ENCODE measurements around the gene SALL2. TPM values are rescaled to one million over a fixed set of nuclear protein-coding genes. Genes with fewer than 3 reads are reported as not detected.

SALL2 gene
- total and polyA plus RNA-seq, 12 donors, result 3.2 to 20.6 (median 6.9) TPM

DNA sequence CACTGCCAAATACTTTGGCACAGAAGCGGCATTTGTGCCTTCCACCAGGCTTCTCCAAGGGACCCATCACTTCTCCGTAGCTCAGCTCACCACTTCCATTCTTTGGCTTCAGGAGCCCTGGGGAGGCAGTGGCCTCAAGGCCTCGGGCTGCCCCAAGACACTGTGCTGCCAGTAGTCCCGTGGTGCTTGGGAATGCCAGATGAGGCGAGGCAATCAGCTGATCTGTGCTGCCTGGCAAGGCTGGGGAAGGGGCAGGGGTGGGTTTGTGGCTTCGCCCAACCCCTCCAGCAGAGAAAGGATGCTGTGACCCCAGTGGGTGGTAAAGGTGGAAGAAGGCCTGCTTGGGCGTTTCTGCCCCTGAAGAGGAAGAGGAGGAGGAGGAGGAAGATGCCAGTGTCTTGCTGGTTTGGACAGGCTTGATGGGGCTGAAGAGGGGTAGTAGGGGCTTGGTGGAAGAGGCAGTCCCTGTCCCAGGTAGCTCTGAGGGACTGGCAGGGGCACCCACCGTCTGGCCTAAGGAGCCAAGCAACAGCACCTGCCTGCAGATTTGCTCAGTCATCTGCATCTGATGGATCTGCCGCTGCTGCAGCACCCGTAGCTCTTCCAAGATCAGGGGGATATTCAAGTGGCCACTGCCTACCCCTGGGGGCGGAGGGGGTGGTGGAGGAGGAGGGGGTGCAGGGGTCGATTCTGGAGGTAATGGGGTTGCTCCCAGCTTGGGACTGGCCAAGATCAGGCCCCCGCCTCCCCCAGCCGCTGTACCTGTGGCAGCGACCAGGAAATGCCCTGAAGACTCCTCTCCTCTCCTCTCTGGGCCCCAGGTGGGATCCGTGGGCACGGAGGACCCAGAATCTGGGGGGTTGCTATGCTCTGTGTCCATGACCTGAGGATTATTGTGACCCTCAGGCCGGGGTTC is 1.3 kb downstream of the SALL2 start:
- 88 to 94% (median 91%) methylated on average over 12 to 18 of the region's 18 CpGs for WGBS, 4 donors
- H3K27ac ChIP-seq, result no peak overlapping the region
- intact Hi-C loops (cut with DNase I), result no loop called here
- no peaks in the 10 kb centered on the region for H3K36me3 ChIP-seq (replicated peaks in 1 of 2)
- no peaks in the 10 kb centered on the region for H3K27me3 ChIP-seq
- no peak for DNase-seq
- no peak for TF ChIP-seq CTCF (IDR thresholded peaks at IDR 0.05)
- no peak for TF ChIP-seq POLR2A (IDR thresholded peaks at IDR 0.05)
- peak overlapping the region in 1 of 4 donors; percentile 77 for H3K4me3 ChIP-seq
- no peaks in the 10 kb centered on the region for H3K9me3 ChIP-seq (replicated peaks in 1 of 3)
- peaks cover 0 to 8% of the 10 kb centered on the region in 2 donors for H3K4me1 ChIP-seq (replicated peaks in 1 of 2)

DNA sequence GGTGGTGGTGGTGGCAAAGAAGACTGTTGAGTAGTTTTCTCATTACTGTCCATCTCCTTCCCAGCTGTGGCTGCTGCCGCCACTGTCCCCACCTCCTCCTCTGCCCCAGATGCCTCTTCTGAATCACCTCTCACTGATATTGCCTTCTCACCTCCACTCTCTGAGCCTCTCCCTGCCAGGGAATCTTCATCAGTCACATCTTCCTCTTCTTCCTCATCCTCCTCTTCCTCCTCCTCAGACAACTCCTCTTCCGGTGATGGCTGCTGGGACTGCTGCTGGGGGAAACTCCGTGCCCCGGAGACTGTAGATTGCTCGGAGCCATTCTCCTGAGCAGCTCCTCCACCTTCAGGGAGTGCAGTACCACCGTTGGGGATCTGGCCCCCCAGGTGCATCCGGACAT is 2.9 kb downstream of the SALL2 start:
- intact Hi-C loops (cut with DNase I), result no loop called here
- TF ChIP-seq POLR2A (IDR thresholded peaks at IDR 0.05) (no peak), CTCF (IDR thresholded peaks at IDR 0.05) (no peak)
- no peak overlapping the region for H3K27ac ChIP-seq
- H3K36me3 ChIP-seq (replicated peaks in 1 of 2), result no peaks in the 10 kb centered on the region
- peaks cover 0 to 8% of the 10 kb centered on the region in 2 donors for H3K4me1 ChIP-seq (replicated peaks in 1 of 2)
- H3K27me3 ChIP-seq, result no peaks in the 10 kb centered on the region
- DNase-seq, result no peak
- WGBS, 4 donors, result 78 to 91% (median 85%) methylated on average over 5 to 7 of the region's 7 CpGs
- no peak overlapping the region for H3K4me3 ChIP-seq
- H3K9me3 ChIP-seq (replicated peaks in 1 of 3), result no peaks in the 10 kb centered on the region

DNA sequence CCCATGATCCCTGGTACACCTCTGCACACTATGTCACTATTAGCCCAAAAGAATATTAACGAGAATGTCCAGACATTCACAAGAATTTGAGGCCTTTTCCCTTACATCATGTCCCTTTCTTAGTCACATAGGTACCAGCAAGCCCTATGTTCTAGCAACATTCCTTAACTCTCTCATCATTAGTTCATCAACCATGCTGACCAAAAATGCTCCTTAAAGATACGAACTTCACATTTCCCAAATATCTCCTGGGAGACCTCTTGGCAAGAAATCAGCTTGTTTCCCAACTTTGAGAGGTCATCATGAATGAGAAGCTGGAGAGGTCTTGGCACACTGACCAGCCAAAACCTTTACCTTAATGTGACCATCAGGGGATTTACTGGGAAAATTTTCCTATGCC is 4.6 kb downstream of the SALL2 start:
- no peaks in the 10 kb centered on the region for H3K9me3 ChIP-seq (replicated peaks in 1 of 3)
- no peak for DNase-seq
- peaks cover 0 to under 1% of the 10 kb centered on the region in 2 donors for H3K4me1 ChIP-seq (replicated peaks in 1 of 2)
- 83 to 89% (median 85%) methylated on average over 2 of the region's 2 CpGs for WGBS, 4 donors
- no peak overlapping the region for H3K4me3 ChIP-seq
- TF ChIP-seq CTCF (IDR thresholded peaks at IDR 0.05), result no peak
- no peak for TF ChIP-seq POLR2A (IDR thresholded peaks at IDR 0.05)
- H3K27ac ChIP-seq, result no peak overlapping the region
- H3K27me3 ChIP-seq, result no peaks in the 10 kb centered on the region
- intact Hi-C loops (cut with DNase I), result no loop called here
- no peaks in the 10 kb centered on the region for H3K36me3 ChIP-seq (replicated peaks in 1 of 2)

GRCh38 chr14:21520767-21521166 is 5.4 kb downstream of the SALL2 start:
- H3K9me3 ChIP-seq (replicated peaks in 1 of 3), result no peaks in the 10 kb centered on the region
- WGBS, 4 donors, result 90 to 98% (median 93%) methylated on average over 1 of the region's 1 CpG

More at GRCh38 chr14:21520767-21521166, 5.4 kb downstream of the SALL2 start:
- Histone ChIP-seq H3K27me3 (no peaks in the 10 kb centered on the region), H3K36me3 (replicated peaks in 1 of 2) (no peaks in the 10 kb centered on the region), H3K4me3 (no peak overlapping the region), H3K4me1 (replicated peaks in 1 of 2) (no peaks in the 10 kb centered on the region), H3K27ac (no peak overlapping the region)
- intact Hi-C loops (cut with DNase I), result no loop called here
- no peak for DNase-seq
- TF ChIP-seq CTCF (IDR thresholded peaks at IDR 0.05), result no peak
- no peak for TF ChIP-seq POLR2A (IDR thresholded peaks at IDR 0.05)

Measured in adrenal gland (tissue), 12 donors.